NCI-H748 (cell line): ENCODE data around the gene PCDHA7.
"Not testable (repeated sequence)": the region's sequence is repeated elsewhere in the genome, so short reads cannot be mapped to it uniquely, and the experiment has no call there.

ENCODE experiments used
- DNase-seq: peaks from one replicate; lab custom pipeline; 2025; ENCODE audit not compliant: unreplicated experiment; lab: John Stamatoyannopoulos, UW

The PCDHA7 gene, protein sequence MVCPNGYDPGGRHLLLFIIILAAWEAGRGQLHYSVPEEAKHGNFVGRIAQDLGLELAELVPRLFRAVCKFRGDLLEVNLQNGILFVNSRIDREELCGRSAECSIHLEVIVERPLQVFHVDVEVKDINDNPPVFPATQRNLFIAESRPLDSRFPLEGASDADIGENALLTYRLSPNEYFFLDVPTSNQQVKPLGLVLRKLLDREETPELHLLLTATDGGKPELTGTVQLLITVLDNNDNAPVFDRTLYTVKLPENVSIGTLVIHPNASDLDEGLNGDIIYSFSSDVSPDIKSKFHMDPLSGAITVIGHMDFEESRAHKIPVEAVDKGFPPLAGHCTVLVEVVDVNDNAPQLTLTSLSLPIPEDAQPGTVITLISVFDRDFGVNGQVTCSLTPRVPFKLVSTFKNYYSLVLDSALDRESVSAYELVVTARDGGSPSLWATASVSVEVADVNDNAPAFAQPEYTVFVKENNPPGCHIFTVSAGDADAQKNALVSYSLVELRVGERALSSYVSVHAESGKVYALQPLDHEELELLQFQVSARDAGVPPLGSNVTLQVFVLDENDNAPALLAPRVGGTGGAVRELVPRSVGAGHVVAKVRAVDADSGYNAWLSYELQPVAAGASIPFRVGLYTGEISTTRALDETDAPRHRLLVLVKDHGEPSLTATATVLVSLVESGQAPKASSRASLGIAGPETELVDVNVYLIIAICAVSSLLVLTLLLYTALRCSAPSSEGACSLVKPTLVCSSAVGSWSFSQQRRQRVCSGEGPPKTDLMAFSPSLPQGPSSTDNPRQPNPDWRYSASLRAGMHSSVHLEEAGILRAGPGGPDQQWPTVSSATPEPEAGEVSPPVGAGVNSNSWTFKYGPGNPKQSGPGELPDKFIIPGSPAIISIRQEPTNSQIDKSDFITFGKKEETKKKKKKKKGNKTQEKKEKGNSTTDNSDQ

DNA sequence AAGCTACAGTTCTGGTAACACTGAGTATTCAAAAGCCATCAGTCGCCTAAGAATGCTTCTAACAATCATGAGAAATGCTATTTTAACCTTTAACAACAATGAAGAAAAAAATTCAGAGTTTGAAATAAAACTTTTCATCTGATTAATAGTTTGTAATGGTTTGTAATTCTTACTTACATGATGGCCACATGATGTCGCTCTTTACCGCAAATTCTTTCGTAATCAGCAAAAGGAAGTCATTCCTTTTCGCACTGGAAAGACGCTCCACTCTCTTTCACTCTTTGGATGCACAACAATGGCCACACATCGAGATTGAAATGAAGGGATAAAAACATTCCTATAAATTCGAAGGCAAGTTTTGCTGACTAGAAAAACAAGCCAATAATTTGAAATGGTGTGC is at the start of gene PCDHA7:
Gene PCDHA7, plus strand, starts transcription at position 277 of the 400 bp plus-strand sequence. Its CDS starts 115 bp downstream, at position 392.
- DNase-seq, result no peak

DNA sequence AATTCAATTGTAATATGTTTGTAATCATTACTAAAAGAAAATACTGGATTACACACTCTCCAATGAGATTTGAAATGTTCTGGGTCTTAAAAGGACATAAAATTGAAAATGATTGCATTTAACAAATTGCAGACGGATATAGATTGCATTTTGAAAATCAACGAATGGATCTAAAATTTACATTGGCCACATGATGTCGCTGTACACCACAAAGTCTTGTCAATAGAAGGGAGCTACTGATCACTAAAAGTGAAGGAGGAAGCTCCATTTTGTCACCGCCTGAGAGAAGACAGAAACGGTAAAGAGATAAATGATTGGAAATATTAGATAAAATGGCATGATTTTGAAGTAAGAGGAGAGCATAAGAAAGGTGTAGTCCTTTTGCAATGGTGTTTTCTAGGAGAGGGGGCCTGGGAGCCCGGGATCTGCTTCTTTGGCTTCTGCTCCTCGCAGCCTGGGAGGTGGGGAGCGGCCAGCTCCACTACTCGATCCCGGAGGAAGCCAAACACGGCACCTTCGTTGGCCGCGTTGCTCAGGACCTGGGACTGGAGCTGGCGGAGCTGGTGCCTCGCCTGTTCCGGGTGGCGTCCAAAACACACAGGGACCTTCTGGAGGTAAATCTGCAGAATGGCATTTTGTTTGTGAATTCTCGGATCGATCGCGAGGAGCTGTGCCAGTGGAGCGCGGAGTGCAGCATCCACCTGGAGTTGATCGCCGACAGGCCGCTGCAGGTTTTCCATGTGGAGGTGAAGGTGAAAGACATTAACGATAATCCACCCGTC is 48.0 kb upstream of the PCDHA7 start, which contains the start of gene PCDHA1:
Gene PCDHA1, plus strand, starts transcription at position 236 of the 782 bp plus-strand sequence.
- peak; percentile 86 for DNase-seq

DNA sequence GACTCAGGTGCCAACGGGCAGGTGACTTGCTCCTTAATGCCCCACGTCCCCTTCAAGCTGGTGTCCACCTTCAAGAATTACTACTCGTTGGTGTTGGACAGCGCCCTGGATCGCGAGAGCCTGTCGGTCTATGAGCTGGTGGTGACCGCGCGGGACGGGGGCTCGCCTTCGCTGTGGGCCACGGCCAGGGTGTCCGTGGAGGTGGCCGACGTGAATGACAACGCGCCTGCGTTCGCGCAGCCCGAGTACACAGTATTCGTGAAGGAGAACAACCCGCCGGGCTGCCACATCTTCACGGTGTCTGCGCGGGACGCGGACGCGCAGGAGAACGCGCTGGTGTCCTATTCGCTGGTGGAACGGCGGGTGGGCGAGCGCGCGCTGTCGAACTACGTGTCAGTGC is 46.6 kb upstream of the PCDHA7 start:
- DNase-seq, result not testable (repeated sequence)

DNA sequence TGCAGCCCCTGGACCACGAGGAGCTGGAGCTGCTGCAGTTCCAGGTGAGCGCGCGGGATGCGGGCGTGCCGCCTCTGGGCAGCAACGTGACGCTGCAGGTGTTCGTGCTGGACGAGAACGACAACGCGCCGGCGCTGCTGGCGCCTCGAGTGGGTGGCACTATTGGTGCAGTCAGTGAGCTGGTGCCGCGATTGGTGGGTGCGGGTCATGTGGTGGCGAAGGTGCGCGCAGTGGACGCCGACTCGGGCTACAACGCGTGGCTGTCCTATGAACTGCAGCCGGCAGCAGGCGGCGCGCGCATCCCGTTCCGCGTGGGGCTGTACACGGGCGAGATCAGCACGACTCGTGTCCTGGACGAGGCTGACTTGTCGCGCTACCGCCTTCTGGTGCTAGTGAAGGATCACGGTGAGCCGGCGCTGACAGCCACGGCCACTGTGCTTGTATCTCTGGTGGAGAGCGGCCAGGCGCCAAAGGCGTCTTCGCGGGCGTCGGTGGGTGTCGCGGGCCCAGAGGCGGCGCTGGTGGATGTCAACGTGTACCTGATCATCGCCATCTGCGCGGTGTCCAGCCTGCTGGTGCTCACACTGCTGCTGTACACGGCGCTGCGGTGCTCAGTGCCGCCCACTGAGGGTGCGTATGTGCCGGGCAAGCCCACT is 46.1 kb upstream of the PCDHA7 start:
- DNase-seq, result not testable (repeated sequence)

DNA sequence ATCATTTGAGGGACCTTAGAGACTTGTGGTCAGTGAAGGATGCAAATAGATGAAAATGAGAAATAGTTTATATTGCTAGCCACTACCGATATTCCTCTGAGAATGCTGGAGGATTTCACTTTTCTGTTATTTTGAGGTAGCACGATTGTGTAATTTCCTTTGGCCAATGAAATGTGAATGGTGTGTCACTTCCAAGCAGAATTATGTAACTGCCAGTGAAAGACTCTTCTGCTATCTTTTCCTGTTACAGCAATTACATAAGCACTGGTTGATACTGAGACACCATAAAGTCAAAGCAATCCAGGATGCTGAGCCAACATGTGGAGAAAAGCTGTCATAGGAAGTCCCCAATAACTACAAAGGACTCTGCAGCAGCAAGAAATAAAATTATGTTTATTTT is 43.0 kb upstream of the PCDHA7 start:
- no peak for DNase-seq

DNA sequence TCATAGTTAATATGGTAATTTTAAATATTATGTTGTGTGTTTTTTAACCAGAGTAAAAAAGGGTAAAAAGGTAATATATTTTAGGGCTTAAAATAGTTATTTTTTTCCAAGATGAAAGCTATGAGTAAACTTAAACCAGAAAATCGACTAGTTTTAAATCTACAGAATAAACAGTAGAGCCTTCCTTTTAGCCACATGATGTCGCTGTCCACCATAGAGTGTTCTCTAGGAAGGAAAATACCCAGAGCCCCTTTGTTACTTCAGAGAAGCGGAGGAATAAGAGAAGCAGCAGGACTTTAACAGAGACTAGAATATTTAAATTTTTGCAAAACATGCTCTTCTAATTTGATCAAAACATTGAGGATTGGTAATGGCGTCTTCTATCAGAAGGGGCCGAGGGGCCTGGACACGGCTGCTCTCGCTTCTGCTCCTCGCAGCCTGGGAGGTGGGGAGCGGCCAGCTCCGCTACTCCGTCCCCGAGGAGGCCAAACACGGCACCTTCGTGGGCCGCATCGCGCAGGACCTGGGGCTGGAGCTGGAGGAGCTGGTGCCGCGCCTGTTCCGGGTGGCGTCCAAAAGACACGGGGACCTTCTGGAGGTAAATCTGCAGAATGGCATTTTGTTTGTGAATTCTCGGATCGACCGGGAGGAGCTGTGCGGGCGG is 39.3 kb upstream of the PCDHA7 start, which contains the start of gene PCDHA2:
Gene PCDHA2, plus strand, starts transcription at position 258 of the 664 bp plus-strand sequence.
- DNase-seq, result peak; percentile 92

DNA sequence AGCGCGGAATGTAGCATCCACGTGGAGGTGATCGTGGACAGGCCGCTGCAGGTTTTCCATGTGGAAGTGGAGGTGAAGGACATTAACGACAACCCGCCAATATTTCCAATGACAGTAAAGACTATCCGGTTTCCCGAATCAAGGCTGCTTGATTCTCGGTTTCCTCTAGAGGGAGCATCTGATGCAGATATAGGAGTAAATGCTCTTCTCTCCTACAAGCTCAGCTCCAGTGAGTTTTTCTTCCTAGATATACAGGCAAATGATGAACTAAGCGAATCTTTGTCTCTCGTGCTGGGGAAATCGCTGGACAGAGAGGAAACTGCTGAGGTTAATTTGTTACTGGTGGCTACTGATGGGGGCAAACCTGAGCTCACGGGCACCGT is 38.8 kb upstream of the PCDHA7 start:
- DNase-seq, result peak; percentile 96

DNA sequence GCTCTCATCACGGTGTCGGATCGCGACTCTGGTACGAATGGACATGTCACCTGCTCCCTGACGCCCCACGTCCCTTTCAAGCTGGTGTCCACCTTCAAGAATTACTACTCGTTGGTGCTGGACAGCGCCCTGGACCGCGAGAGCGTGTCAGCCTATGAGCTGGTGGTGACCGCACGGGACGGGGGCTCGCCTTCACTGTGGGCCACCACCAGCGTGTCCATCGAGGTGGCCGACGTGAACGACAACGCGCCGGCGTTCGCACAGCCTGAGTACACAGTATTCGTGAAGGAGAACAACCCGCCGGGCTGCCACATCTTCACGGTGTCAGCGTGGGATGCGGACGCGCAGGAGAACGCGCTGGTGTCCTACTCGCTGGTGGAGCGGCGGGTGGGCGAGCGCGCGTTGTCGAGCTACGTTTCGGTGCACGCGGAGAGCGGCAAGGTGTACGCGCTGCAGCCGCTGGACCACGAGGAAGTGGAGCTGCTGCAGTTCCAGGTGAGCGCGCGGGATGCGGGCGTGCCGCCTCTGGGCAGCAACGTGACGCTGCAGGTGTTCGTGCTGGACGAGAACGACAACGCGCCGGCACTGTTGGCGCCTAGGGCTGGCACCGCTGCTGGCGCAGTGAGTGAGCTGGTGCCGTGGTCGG is 37.9 kb upstream of the PCDHA7 start:
- DNase-seq, result not testable (repeated sequence)

DNA sequence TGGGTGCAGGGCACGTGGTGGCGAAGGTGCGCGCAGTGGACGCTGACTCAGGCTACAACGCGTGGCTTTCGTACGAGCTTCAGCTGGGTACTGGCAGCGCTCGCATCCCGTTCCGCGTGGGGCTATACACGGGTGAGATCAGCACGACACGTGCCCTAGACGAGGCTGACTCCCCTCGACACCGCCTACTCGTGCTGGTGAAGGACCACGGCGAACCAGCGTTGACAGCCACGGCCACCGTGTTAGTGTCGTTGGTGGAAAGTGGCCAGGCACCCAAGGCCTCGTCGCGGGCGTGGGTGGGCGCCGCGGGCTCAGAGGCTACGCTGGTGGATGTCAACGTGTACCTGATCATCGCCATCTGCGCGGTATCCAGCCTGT is 37.4 kb upstream of the PCDHA7 start:
- no peak for DNase-seq

DNA sequence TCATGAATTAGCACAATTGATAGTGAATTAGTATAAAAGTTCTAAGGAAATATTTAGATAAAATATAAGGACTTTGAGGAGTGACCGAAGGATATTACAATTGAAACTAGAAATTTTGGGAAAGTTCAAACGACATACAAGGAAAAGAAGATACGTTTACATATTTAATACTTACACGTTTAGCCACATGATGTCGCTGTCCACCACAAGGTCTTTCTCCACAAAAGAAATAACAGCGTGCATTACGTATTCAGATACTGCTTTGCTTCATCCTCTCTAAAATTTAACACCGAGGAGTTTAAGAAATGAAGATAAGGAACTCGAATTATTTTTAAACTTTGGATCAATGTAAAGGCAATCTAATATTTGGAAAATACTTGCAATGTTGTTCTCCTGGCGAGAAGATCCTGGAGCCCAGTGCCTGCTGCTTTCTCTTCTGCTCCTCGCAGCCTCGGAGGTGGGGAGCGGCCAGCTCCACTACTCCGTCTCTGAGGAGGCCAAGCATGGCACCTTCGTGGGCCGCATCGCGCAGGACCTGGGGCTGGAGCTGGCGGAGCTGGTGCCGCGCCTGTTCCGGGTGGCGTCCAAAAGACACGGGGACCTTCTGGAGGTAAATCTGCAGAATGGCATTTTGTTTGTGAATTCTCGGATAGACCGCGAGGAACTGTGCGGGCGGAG is 33.1 kb upstream of the PCDHA7 start, which contains the start of gene PCDHA3:
Gene PCDHA3, plus strand, starts transcription at position 242 of the 678 bp plus-strand sequence.
- no peak for DNase-seq

DNA sequence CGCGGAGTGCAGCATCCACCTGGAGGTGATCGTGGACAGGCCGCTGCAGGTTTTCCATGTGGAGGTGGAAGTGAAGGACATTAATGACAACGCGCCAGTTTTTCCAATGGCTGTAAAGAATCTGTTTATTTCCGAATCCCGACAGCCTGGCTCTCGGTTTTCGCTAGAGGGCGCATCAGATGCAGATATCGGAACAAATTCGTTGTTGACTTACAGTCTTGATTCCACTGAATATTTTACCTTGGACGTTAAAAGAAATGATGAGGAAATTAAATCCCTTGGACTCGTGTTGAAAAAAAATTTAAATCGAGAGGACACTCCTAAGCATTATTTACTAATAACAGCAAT is 32.6 kb upstream of the PCDHA7 start:
- no peak for DNase-seq

DNA sequence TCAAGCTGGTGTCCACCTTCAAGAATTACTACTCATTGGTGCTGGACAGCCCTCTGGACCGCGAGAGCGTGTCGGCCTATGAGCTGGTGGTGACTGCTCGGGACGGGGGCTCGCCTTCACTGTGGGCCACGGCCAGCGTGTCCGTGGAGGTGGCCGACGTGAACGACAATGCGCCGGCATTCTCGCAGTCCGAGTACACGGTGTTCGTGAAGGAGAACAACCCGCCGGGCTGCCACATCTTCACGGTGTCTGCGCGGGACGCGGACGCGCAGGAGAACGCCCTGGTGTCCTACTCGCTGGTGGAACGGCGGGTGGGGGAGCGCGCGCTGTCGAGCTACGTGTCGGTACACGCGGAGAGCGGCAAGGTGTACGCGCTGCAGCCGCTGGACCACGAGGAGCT is 31.7 kb upstream of the PCDHA7 start:
- not testable (repeated sequence) for DNase-seq

DNA sequence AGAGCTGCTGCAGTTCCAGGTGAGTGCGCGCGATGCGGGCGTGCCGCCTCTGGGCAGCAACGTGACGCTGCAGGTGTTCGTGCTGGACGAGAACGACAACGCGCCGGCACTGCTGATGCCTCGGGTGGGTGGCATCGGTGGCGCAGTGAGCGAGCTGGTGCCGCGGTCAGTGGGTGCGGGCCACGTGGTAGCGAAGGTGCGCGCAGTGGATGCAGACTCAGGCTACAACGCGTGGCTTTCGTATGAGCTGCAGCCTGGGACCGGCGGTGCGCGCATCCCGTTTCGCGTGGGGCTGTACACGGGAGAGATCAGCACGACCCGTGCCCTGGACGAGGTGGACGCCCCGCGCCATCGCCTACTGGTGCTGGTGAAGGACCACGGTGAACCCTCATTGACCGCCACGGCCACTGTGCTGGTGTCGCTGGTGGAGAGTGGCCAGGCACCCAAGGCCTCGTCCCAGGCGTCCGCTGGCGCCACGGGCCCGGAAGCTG is 31.2 kb upstream of the PCDHA7 start:
- no peak for DNase-seq

DNA sequence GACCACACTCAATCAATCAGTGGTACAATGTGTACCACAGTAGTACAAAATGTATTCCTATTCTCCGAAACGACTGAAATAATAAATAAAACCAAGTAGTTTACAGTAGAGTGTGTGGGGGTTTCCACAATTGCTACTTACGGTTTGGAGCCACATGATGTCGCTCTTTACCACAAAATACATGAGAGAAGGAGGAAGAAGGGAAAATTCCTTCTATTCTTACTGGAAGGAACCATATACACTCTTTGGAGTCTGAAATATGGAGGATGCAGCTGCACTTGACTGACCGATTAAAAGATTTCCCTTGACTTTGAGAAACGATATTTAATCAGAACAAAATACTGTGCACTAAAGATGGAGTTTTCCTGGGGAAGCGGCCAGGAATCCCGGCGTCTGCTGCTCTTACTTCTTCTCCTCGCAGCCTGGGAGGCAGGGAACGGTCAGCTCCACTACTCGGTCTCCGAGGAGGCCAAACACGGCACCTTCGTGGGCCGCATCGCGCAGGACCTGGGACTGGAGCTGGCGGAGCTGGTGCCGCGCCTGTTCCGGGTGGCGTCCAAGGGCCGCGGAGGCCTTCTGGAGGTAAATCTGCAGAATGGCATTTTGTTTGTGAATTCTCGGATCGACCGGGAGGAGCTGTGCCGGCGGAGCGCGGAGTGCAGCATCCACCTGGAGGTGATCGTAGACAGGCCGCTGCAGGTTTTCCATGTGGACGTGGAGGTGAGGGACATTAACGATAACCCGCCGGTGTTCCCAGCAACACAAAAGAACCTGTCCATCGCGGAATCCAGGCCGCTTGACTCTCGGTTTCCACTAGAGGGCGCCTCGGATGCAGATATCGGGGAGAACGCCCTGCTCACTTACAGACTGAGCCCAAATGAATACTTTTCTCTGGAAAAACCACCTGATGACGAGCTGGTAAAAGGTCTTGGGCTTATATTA is 27.0 kb upstream of the PCDHA7 start, which contains the start of gene PCDHA4:
Gene PCDHA4, plus strand, starts transcription at position 235 of the 942 bp plus-strand sequence.
- DNase-seq, result peak; percentile 90

DNA sequence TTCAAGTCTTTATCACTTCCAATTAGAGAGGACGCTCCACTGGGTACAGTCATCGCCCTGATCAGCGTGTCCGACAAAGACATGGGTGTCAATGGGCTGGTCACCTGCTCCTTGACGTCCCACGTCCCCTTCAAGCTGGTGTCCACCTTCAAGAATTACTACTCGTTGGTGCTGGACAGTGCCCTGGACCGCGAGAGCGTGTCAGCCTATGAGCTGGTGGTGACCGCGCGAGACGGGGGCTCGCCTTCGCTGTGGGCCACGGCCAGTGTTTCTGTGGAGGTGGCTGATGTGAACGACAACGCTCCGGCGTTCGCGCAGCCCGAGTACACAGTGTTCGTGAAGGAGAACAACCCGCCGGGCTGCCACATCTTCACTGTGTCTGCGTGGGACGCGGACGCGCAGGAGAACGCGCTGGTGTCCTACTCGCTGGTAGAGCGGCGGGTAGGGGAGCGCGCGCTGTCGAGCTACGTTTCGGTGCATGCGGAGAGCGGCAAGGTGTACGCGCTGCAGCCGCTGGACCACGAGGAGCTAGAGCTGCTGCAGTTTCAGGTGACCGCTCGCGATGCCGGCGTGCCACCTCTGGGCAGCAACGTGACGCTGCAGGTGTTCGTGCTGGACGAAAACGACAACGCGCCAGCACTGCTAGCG is 25.7 kb upstream of the PCDHA7 start:
- not testable (repeated sequence) for DNase-seq

DNA sequence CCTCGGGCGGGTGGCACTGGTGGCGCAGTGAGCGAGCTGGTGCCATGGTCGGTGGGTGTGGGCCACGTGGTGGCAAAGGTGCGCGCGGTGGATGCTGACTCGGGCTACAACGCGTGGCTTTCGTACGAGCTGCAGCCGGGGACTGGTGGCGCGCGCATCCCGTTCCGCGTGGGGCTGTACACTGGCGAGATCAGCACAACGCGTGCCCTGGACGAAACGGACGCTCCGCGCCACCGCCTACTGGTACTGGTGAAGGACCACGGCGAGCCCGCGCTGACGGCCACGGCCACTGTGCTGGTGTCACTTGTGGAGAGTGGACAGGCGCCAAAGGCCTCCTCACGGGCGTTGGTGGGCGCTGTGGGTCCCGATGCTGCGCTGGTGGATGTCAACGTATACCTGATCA is 25.2 kb upstream of the PCDHA7 start:
- no peak for DNase-seq
